GM19193 (cell line): ENCODE measurements around the gene CCT4.

Source experiments
- POLR2A ChIP-seq: IDR thresholded peaks from 4 replicates; pipeline ENCODE4 v1.6.1; 2011; ENCODE audit not compliant: insufficient read depth, insufficient read length; ENCODE audit errors: extremely low read depth

CCT4 gene

GRCh38 chr2:61887717-61888266, 664 bp downstream of the CCT4 start:
- TF ChIP-seq POLR2A: no peak

- no peak for TF ChIP-seq POLR2A
Observed at GRCh38 chr2:61885896-61886603, 2.4 kb downstream of the CCT4 start.

GRCh38 chr2:61882850-61883249, 5.6 kb downstream of the CCT4 start:
- TF ChIP-seq POLR2A: no peak

GRCh38 chr2:61878761-61879160, 9.7 kb downstream of the CCT4 start:
- no peak for TF ChIP-seq POLR2A

GRCh38 chr2:61877571-61878245, 10.7 kb downstream of the CCT4 start:
- TF ChIP-seq POLR2A: no peak

- TF ChIP-seq POLR2A: no peak
Observed at GRCh38 chr2:61876400-61876799, 12.1 kb downstream of the CCT4 start.

- no peak for TF ChIP-seq POLR2A
Observed at GRCh38 chr2:61862085-61862484, 26.4 kb downstream of the CCT4 start.

- TF ChIP-seq POLR2A: no peak
Observed at GRCh38 chr2:61857224-61857623, 31.2 kb downstream of the CCT4 start.

GRCh38 chr2:61855318-61855613, 33.2 kb downstream of the CCT4 start:
- TF ChIP-seq POLR2A: no peak

- peak; percentile 45 for TF ChIP-seq POLR2A
Observed at GRCh38 chr2:61854564-61855317, 33.7 kb downstream of the CCT4 start.

GRCh38 chr2:61853847-61854563, 34.5 kb downstream of the CCT4 start, which contains the start of gene FAM161A:
Gene FAM161A (minus strand): TSS chr2:61854060. CDS start chr2:61854041, 19 bp downstream.
- TF ChIP-seq POLR2A: peak; percentile 54

- TF ChIP-seq POLR2A: no peak
Observed at GRCh38 chr2:61853086-61853846, 35.2 kb downstream of the CCT4 start.

GRCh38 chr2:61845320-61845719, 43.1 kb downstream of the CCT4 start:
- TF ChIP-seq POLR2A: no peak

- TF ChIP-seq POLR2A: no peak
Observed at GRCh38 chr2:61841286-61841685, 47.2 kb downstream of the CCT4 start.
